ENCODE results near the gene JMJD1C. TPM values are rescaled to one million over a fixed set of nuclear protein-coding genes. Genes with fewer than 3 reads are reported as not detected.

Gene JMJD1C
- total and polyA plus RNA-seq, 10 of the 15 experiments (the other 5 are each of a cell fraction or from before 2014, with no cell fraction given) = 31.2 to 83.3 (median 49.5) TPM

GRCh38 chr10:63201118-63201517 is 264.7 kb downstream of the JMJD1C start:
- FAIRE-seq (no peak), DNase-seq (ENCODE audit: low read depth, low spot score) (no peak), ATAC-seq (no peak)
- CTCF ChIA-PET = interaction anchor here (1.0 to 4.9 kb wide), 6 partner anchors 16 to 519 kb away, joined by 3 to 25 read pairs (median 6); no protein-coding TSS in a partner anchor
- SMC1A ChIA-PET (ENCODE audit: uncharacterized antibody, unreplicated experiment) = interaction anchor here (0.9 to 4.4 kb wide), 8 partner anchors 15 to 744 kb away, joined by 3 to 23 read pairs (median 6); no protein-coding TSS in a partner anchor
- peaks cover 22% of the 10 kb centered on the region for H3K79me2 ChIP-seq (ENCODE audit: control insufficient read depth, insufficient read depth, low read length)
- H3K9me3 ChIP-seq (replicated peaks; ENCODE audit: control insufficient read depth, insufficient read depth, low read length) = no peaks in the 10 kb centered on the region
- H3K27me3 ChIP-seq (replicated peaks in 1 of 2; ENCODE audit: control insufficient read depth in 2 of 2, insufficient read depth in 2 of 2, low read length in 1 of 2) = no peaks in the 10 kb centered on the region
- in situ Hi-C loops (cut with MboI) (no loop called here), intact Hi-C loops (cut with micrococcal nuclease; ENCODE audit: unreplicated experiment) (no loop called here)
- no peak overlapping the region for H2AFZ ChIP-seq (ENCODE audit: control insufficient read depth, low read depth, low read length)
- TF ChIP-seq MYB (IDR thresholded peaks at IDR 0.05; ENCODE audit: borderline replicate concordance, low read depth, low read length) = no peak
- TF ChIP-seq MEF2A (IDR thresholded peaks at IDR 0.05; ENCODE audit: insufficient read depth, low read depth, low read length) = no peak
- no peak overlapping the region for H3K9ac ChIP-seq (ENCODE audit: control insufficient read depth, insufficient read depth, low read length)
- peaks cover 4 to 30% of the 10 kb centered on the region in 2 experiments for H3K36me3 ChIP-seq (ENCODE audit: control insufficient read depth in 2 of 2, insufficient read depth in 2 of 2, low read length in 1 of 2)
- RAD21 ChIA-PET (ENCODE audit: unreplicated experiment) = interaction anchor here (1.0 to 2.2 kb wide), 3 partner anchors 34 to 519 kb away, joined by 3 to 8 read pairs (median 6); no protein-coding TSS in a partner anchor
- H4K20me1 ChIP-seq (ENCODE audit: control insufficient read depth, insufficient read depth) = no peaks in the 10 kb centered on the region
- no peak overlapping the region for H3K4me3 ChIP-seq
- H3K4me2 ChIP-seq (ENCODE audit: control insufficient read depth, insufficient read depth) = no peak overlapping the region
- POLR2A ChIA-PET = interaction anchor here (0.6 to 1.1 kb wide), 3 partner anchors 14 to 460 kb away, joined by 3 to 5 read pairs (median 4); no protein-coding TSS in a partner anchor
- H3K4me1 ChIP-seq (ENCODE audit: control insufficient read depth, insufficient read depth, low read length) = peaks cover 9% of the 10 kb centered on the region
- 0% methylated on average over 1 of the region's 1 CpG for WGBS (ENCODE audit: insufficient coverage, insufficient replicate concordance, low lambda C conversion rate, missing lambda C conversion rate)
- H3K27ac ChIP-seq (ENCODE audit: control insufficient read depth, insufficient read depth) = no peak overlapping the region
- no TSS peak for BruUV-seq (replicated peaks)

- ChIA-PET SMC1A (ENCODE audit: uncharacterized antibody, unreplicated experiment) (interaction anchor here (0.9 to 4.4 kb wide), 9 partner anchors 14 to 520 kb away, joined by 3 to 23 read pairs (median 4); no protein-coding TSS in a partner anchor), POLR2A (interaction anchor here (0.6 to 1.1 kb wide), 3 partner anchors 14 to 19 kb away, joined by 3 to 5 read pairs (median 4); no protein-coding TSS in a partner anchor), CTCF (interaction anchor here (1.0 to 4.9 kb wide), 7 partner anchors 14 to 520 kb away, joined by 3 to 25 read pairs (median 7); no protein-coding TSS in a partner anchor), RAD21 (ENCODE audit: unreplicated experiment) (interaction anchor here (1.0 to 2.2 kb wide), 2 partner anchors 34 to 429 kb away, joined by 3 to 8 read pairs; no protein-coding TSS in a partner anchor)
- Histone ChIP-seq H3K4me2 (ENCODE audit: control insufficient read depth, insufficient read depth) (no peak overlapping the region), H4K20me1 (ENCODE audit: control insufficient read depth, insufficient read depth) (no peaks in the 10 kb centered on the region), H2AFZ (ENCODE audit: control insufficient read depth, low read depth, low read length) (no peak overlapping the region), H3K27me3 (replicated peaks in 1 of 2; ENCODE audit: control insufficient read depth in 2 of 2, insufficient read depth in 2 of 2, low read length in 1 of 2) (no peaks in the 10 kb centered on the region), H3K9me3 (replicated peaks; ENCODE audit: control insufficient read depth, insufficient read depth, low read length) (no peaks in the 10 kb centered on the region), H3K79me2 (ENCODE audit: control insufficient read depth, insufficient read depth, low read length) (peaks cover 15% of the 10 kb centered on the region), H3K4me3 (no peak overlapping the region), H3K36me3 (ENCODE audit: control insufficient read depth in 2 of 2, insufficient read depth in 2 of 2, low read length in 1 of 2) (peaks cover 1 to 27% of the 10 kb centered on the region in 2 experiments; a peak in 3 of 4 replicates), H3K4me1 (ENCODE audit: control insufficient read depth, insufficient read depth, low read length) (peaks cover 2% of the 10 kb centered on the region), H3K27ac (ENCODE audit: control insufficient read depth, insufficient read depth) (no peak overlapping the region), H3K9ac (ENCODE audit: control insufficient read depth, insufficient read depth, low read length) (no peak overlapping the region)
- DNase-seq (ENCODE audit: low read depth, low spot score) = no peak
- no peak for FAIRE-seq
- BruUV-seq (replicated peaks) = no TSS peak
- ATAC-seq = no peak
- in situ Hi-C loops (cut with MboI) (no loop called here), intact Hi-C loops (cut with micrococcal nuclease; ENCODE audit: unreplicated experiment) (no loop called here)
- 65% methylated on average over 6 of the region's 6 CpGs for WGBS (ENCODE audit: insufficient coverage, insufficient replicate concordance, low lambda C conversion rate, missing lambda C conversion rate)
- TF ChIP-seq ZBTB4 (CRISPR knock-in tag; IDR thresholded peaks at IDR 0.05) (no peak), YY1 (IDR thresholded peaks at IDR 0.05; ENCODE audit: low read depth, low read length) (no peak), BCL3 (IDR thresholded peaks at IDR 0.05; ENCODE audit: borderline replicate concordance, insufficient read depth, low read depth, low read length, poor library complexity, severe bottlenecking) (no peak), MEF2B (IDR thresholded peaks at IDR 0.05; ENCODE audit: partially characterized antibody, poor library complexity, severe bottlenecking) (no peak), BACH1 (IDR thresholded peaks at IDR 0.05; ENCODE audit: borderline replicate concordance) (no peak), ZNF622 (IDR thresholded peaks at IDR 0.05) (no peak), SRF (IDR thresholded peaks at IDR 0.05; ENCODE audit: low read depth in 2 of 2, low read length in 2 of 2) (no peak), NR2C1 (IDR thresholded peaks at IDR 0.05) (no peak), GABPA (IDR thresholded peaks at IDR 0.05; ENCODE audit: low read depth) (no peak), SUPT20H (IDR thresholded peaks at IDR 0.05; ENCODE audit: borderline replicate concordance, control insufficient read depth, low read depth, low read length) (no peak)
Observed at GRCh38 chr10:63200431-63200830, 265.3 kb downstream of the JMJD1C start.

Measured in GM12878 (cell line).